Keratinocyte (primary cell): ENCODE measurements around the gene HPSE2. TPM values are rescaled to one million over a fixed set of nuclear protein-coding genes. Genes with fewer than 3 reads are reported as not detected.

Experiments used
- DNase-seq: peaks from one replicate; pipeline ENCODE4 v3.0.0-alpha.2; 2011; ENCODE audit warnings: low read depth, missing footprints, low spot score
- FAIRE-seq: peaks from 2 replicates; lab custom pipeline; 2011; peaks lifted over from hg19 to GRCh38; lab: Jason Lieb, UNC
- H2AFZ ChIP-seq: 2 replicates; pipeline ENCODE4 v1.6.0; 2012; ENCODE audit warnings: low read length, control low read depth, inconsistent platforms; ENCODE audit not compliant: control insufficient read depth
- H3K27ac ChIP-seq: 2 replicates; pipeline ENCODE4 v1.5.1; 2011; ENCODE audit warnings: low read length; ENCODE audit not compliant: control insufficient read depth, insufficient read depth
- H3K27me3 ChIP-seq: 3 replicates; pipeline ENCODE4 v1.6.0; 2011; ENCODE audit warnings: low read length; ENCODE audit not compliant: control insufficient read depth, insufficient read depth; ENCODE audit errors: extremely low read depth
- H3K36me3 ChIP-seq, 2 experiments: 2 replicates in 1 of 2; 3 replicates in 1 of 2; pipeline ENCODE4 v1.5.1; 2011; ENCODE audit warnings: low read length in 2 of 2, mild to moderate bottlenecking in 1 of 2; ENCODE audit not compliant: control insufficient read depth in 2 of 2, insufficient read depth in 2 of 2; ENCODE audit errors: extremely low read depth in 1 of 2
- H3K4me1 ChIP-seq: 3 replicates; pipeline ENCODE4 v1.5.1; 2011; ENCODE audit warnings: low read length; ENCODE audit not compliant: control insufficient read depth, insufficient read depth; ENCODE audit errors: extremely low read depth
- H3K4me2 ChIP-seq: 3 replicates; pipeline ENCODE4 v1.6.0; 2011; ENCODE audit warnings: low read depth, low read length; ENCODE audit not compliant: control insufficient read depth, insufficient read depth; ENCODE audit errors: extremely low read depth
- H3K4me3 ChIP-seq, 3 experiments: fragments of 200-600 bp in 1 of 3; sonication (generic) in 1 of 3; 2 replicates in 2 of 3; 3 replicates in 1 of 3; pipeline ENCODE4 v1.5.1; 2011 to 2016; ENCODE audit warnings: low read length in 3 of 3, mild to moderate bottlenecking in 3 of 3, control low read depth in 2 of 3, inconsistent platforms in 1 of 3, low read depth in 1 of 3, mixed read lengths in 1 of 3, mixed run types in 1 of 3, moderate library complexity in 1 of 3; ENCODE audit not compliant: control insufficient read depth in 2 of 3, insufficient read depth in 2 of 3; ENCODE audit errors: extremely low read depth in 1 of 3
- H3K79me2 ChIP-seq: 2 replicates; pipeline ENCODE4 v1.6.0; 2012; ENCODE audit warnings: low read length; ENCODE audit not compliant: control insufficient read depth, insufficient read depth
- H3K9ac ChIP-seq: 3 replicates; pipeline ENCODE4 v1.6.0; 2011; ENCODE audit warnings: low read length; ENCODE audit not compliant: control insufficient read depth, insufficient read depth; ENCODE audit errors: extremely low read depth
- H3K9me1 ChIP-seq: 3 replicates; pipeline ENCODE4 v1.6.0; 2011; ENCODE audit warnings: low read length; ENCODE audit not compliant: control insufficient read depth, insufficient read depth; ENCODE audit errors: extremely low read depth
- H3K9me3 ChIP-seq: 2 replicates; pipeline ENCODE4 v1.5.1; 2012; ENCODE audit warnings: low read depth, low read length; ENCODE audit not compliant: control insufficient read depth
- H4K20me1 ChIP-seq: 3 replicates; pipeline ENCODE4 v1.6.0; 2011; ENCODE audit warnings: low read length; ENCODE audit not compliant: control insufficient read depth, insufficient read depth; ENCODE audit errors: extremely low read depth
- CTCF ChIP-seq, 3 experiments: IDR thresholded peaks in 1 of 3; conservative IDR thresholded peaks in 1 of 3; optimal IDR thresholded peaks in 1 of 3; 2 replicates in 2 of 3; 3 replicates in 1 of 3; pipeline versions ENCODE3 to v1.5.1; 2011; ENCODE audit warnings: low read length in 3 of 3, mild to moderate bottlenecking in 3 of 3, moderate library complexity in 2 of 3, control low read depth in 1 of 3, inconsistent platforms in 1 of 3; ENCODE audit not compliant: insufficient read depth in 2 of 3; ENCODE audit errors: extremely low read depth in 1 of 3
- EZH2 ChIP-seq: IDR thresholded peaks from one replicate; pipeline ENCODE4 v1.6.1; 2012; ENCODE audit warnings: inconsistent platforms, mild to moderate bottlenecking, low read length, moderate library complexity
- dilution Hi-C: fragments of 300-500 bp; cut with MboI; formaldehyde crosslinking; loops from one replicate; pipeline ENCODE4 v1.7.0; 2020; ENCODE audit warnings: low sequenced_read_pairs; ENCODE audit not compliant: extremely low pct_ligation_motif_present
- polyA plus RNA-seq, 5 experiments: library from polyadenylated mRNA; depleted of rRNA in 3 of 5; stranded (reverse) in 3 of 5; stranded (forward) in 1 of 5; unstranded in 1 of 5; fragments of >200 nt; gene quantifications; 1 replicate in 1 of 5; 2 replicates in 3 of 5; 3 replicates in 1 of 5; pipeline versions ENCODE4 v1.2.1 to v1.2.3, GENCODE V29; 2011 to 2012; ENCODE audit warnings: missing spikeins in 2 of 5, low read depth in 1 of 5, low replicate concordance in 1 of 5

HPSE2 gene
- polyA plus RNA-seq, 1 donor (not counting 4 experiments of a cell fraction or from before 2014, with no cell fraction given): 0.01 TPM

GRCh38 chr10:98450618-98451017, 785.0 kb downstream of the HPSE2 start:
- TF ChIP-seq CTCF (optimal IDR thresholded peaks at IDR 0.05 in 1 of 3, IDR thresholded peaks at IDR 0.05 in 1 of 3, conservative IDR thresholded peaks at IDR 0.05 in 1 of 3; ENCODE audit: extremely low read depth in 1 of 3, insufficient read depth in 2 of 3, low read length in 3 of 3): no peak
- no peak for TF ChIP-seq EZH2
- no peaks in the 10 kb centered on the region for H3K36me3 ChIP-seq
- H3K9ac ChIP-seq: no peak overlapping the region
- no peaks in the 10 kb centered on the region for H3K9me3 ChIP-seq
- no peak overlapping the region for H2AFZ ChIP-seq
- dilution Hi-C loops: no loop called here
- peaks cover 8% of the 10 kb centered on the region for H3K79me2 ChIP-seq
- H3K27ac ChIP-seq: no peak overlapping the region
- no peaks in the 10 kb centered on the region for H3K27me3 ChIP-seq
- FAIRE-seq (no peak), DNase-seq (no peak)
- H3K4me2 ChIP-seq: no peak overlapping the region
- H3K4me1 ChIP-seq: peaks cover 3% of the 10 kb centered on the region
- H4K20me1 ChIP-seq: no peaks in the 10 kb centered on the region
- H3K9me1 ChIP-seq: no peaks in the 10 kb centered on the region
- no peak overlapping the region for H3K4me3 ChIP-seq

- Histone ChIP-seq H3K36me3 (peaks cover 8 to 9% of the 10 kb centered on the region in 2 experiments), H3K27ac (no peak overlapping the region), H3K4me1 (peaks cover 7% of the 10 kb centered on the region), H3K4me2 (no peak overlapping the region), H3K27me3 (no peaks in the 10 kb centered on the region), H4K20me1 (no peaks in the 10 kb centered on the region), H3K9me3 (no peaks in the 10 kb centered on the region), H3K9me1 (no peaks in the 10 kb centered on the region), H2AFZ (no peak overlapping the region), H3K79me2 (peaks cover 20% of the 10 kb centered on the region), H3K9ac (no peak overlapping the region), H3K4me3 (no peak overlapping the region)
- DNase-seq: no peak
- no peak for FAIRE-seq
- TF ChIP-seq EZH2: no peak
- TF ChIP-seq CTCF (optimal IDR thresholded peaks at IDR 0.05 in 1 of 3, IDR thresholded peaks at IDR 0.05 in 1 of 3, conservative IDR thresholded peaks at IDR 0.05 in 1 of 3; ENCODE audit: extremely low read depth in 1 of 3, insufficient read depth in 2 of 3, low read length in 3 of 3): no peak
- dilution Hi-C loops: no loop called here
These were observed 786.4 kb downstream of the HPSE2 start for GRCh38 chr10:98449287-98449686.
